HepG2 (cell line): ENCODE results near the gene GSK3A. TPM values are rescaled to one million over a fixed set of nuclear protein-coding genes. Genes with fewer than 3 reads are reported as not detected.

Source experiments
- ATAC-seq: fragments of 200-7000 bp; cut with Tn5 transposase; 3 replicates; pipeline ENCODE4 v1.9.1; 2020; ENCODE audit warnings: mild to moderate bottlenecking, moderate library complexity
- BruUV-seq: library from RNA; stranded (reverse); fragments of 400-500 nt; replicated peaks from 2 replicates; lab custom pipeline; 2021; lab: Mats Ljungman, UMichigan
- CTCF ChIA-PET: fragments of 300-600 bp; formaldehyde crosslinking; extraction: SDS; loops from one replicate; lab custom pipeline; 2021; ENCODE audit warnings: low total read pairs, inconsistent platforms, low intra/inter-chr PET ratio; lab: Yijun Ruan, JAX
- POLR2A ChIA-PET: fragments of 350-600 bp; sonication (Branson Sonifier 250); formaldehyde crosslinking; loops from one replicate; lab custom pipeline; 2020; ENCODE audit warnings: antibody characterized with exemption, inconsistent platforms; lab: Yijun Ruan, JAX
- DNase-seq: peaks from one replicate; pipeline ENCODE4 v3.0.0-alpha.2; 2015; ENCODE audit warnings: low spot score
- FAIRE-seq: peaks from 3 replicates; lab custom pipeline; 2011; peaks lifted over from hg19 to GRCh38; lab: Jason Lieb, UNC
- H2AFZ ChIP-seq: one replicate; pipeline ENCODE4 v1.6.1; 2011; ENCODE audit warnings: low read length, inconsistent platforms
- H3K27ac ChIP-seq: fragments of 300-600 bp; 3 replicates; pipeline ENCODE4 v1.8.0; 2011; ENCODE audit warnings: mixed run types, mild to moderate bottlenecking, mixed read lengths, low read length, inconsistent platforms; ENCODE audit not compliant: insufficient read depth; ENCODE audit errors: extremely low read length
- H3K27me3 ChIP-seq, 2 experiments: fragments of 200-600 bp in 1 of 2; 2 replicates in 1 of 2; 3 replicates in 1 of 2; pipeline versions ENCODE4 v1.6.0 to v1.8.0; 2011; ENCODE audit warnings: low read length in 2 of 2, mild to moderate bottlenecking in 2 of 2, moderate library complexity in 2 of 2, inconsistent platforms in 1 of 2; ENCODE audit not compliant: insufficient read depth in 2 of 2, control insufficient read depth in 1 of 2
- H3K36me3 ChIP-seq, 2 experiments: fragments of 200-600 bp in 1 of 2; replicated peaks in 1 of 2; 2 replicates in 1 of 2; 3 replicates in 1 of 2; pipeline versions ENCODE4 v1.5.1 to v1.8.0; 2011; ENCODE audit warnings: low read length in 2 of 2, inconsistent platforms in 1 of 2; ENCODE audit not compliant: insufficient read depth in 2 of 2, control insufficient read depth in 1 of 2
- H3K4me1 ChIP-seq: 2 replicates; pipeline ENCODE4 v1.5.1; 2012; ENCODE audit warnings: low read length, inconsistent platforms; ENCODE audit not compliant: insufficient read depth
- H3K4me2 ChIP-seq: 2 replicates; pipeline ENCODE4 v1.6.0; 2011; ENCODE audit warnings: low read depth, low read length, inconsistent platforms
- H3K4me3 ChIP-seq, 3 experiments: fragments of 200-600 bp in 1 of 3; sonication (generic), shearing (Covaris generic) in 1 of 3; replicated peaks in 1 of 3; 2 replicates each; pipeline ENCODE4 v1.5.1; 2011 to 2016; ENCODE audit warnings: low read length in 3 of 3, inconsistent platforms in 2 of 3, low read depth in 2 of 3, mild to moderate bottlenecking in 2 of 3, control low read depth in 1 of 3, mixed read lengths in 1 of 3; ENCODE audit not compliant: insufficient read depth in 1 of 3
- H3K79me2 ChIP-seq: one replicate; pipeline ENCODE4 v1.6.1; 2011; ENCODE audit warnings: low read length, inconsistent platforms; ENCODE audit not compliant: insufficient read depth
- H3K9ac ChIP-seq: 2 replicates; pipeline ENCODE4 v1.6.0; 2011; ENCODE audit warnings: mild to moderate bottlenecking, low read depth, low read length, inconsistent platforms; ENCODE audit not compliant: insufficient read depth
- H3K9me3 ChIP-seq: 2 replicates; pipeline ENCODE4 v1.5.1; 2012; ENCODE audit warnings: mild to moderate bottlenecking, low read length
- H4K20me1 ChIP-seq: 2 replicates; pipeline ENCODE4 v1.6.0; 2011; ENCODE audit warnings: inconsistent platforms, mild to moderate bottlenecking, low read length, moderate library complexity; ENCODE audit not compliant: insufficient read depth
- IKZF1 ChIP-seq: fragments of 450-650 bp; IDR thresholded peaks from 2 replicates; pipeline ENCODE4 v1.7.1; 2016
- PTBP1 ChIP-seq: fragments of 200-400 bp; formaldehyde crosslinking; IDR thresholded peaks from 2 replicates; pipeline ENCODE4 v1.6.1; 2018; ENCODE audit warnings: low read length, low read depth; ENCODE audit not compliant: poor library complexity, severe bottlenecking
- RBFOX2 ChIP-seq: fragments of 200-400 bp; formaldehyde crosslinking; IDR thresholded peaks from 2 replicates; pipeline ENCODE4 v1.6.1; 2017; ENCODE audit warnings: low read depth, mild to moderate bottlenecking, low read length
- SNAI1 ChIP-seq: sonication (generic); formaldehyde crosslinking; IDR thresholded peaks from 2 replicates; pipeline ENCODE4 v1.5.0; 2020; ENCODE audit warnings: mild to moderate bottlenecking, missing genetic modification reagents, borderline replicate concordance
- XRCC5 ChIP-seq: fragments of 200-400 bp; formaldehyde crosslinking; optimal IDR thresholded peaks from 2 replicates; pipeline ENCODE3; 2017; ENCODE audit warnings: mild to moderate bottlenecking, low read length
- ZNF180 ChIP-seq: sonication (generic); formaldehyde crosslinking; IDR thresholded peaks from 2 replicates; pipeline ENCODE4 v1.4.0; 2020; ENCODE audit warnings: low read depth, missing genetic modification reagents, borderline replicate concordance
- ZNF20 ChIP-seq: sonication (generic); formaldehyde crosslinking; IDR thresholded peaks from 2 replicates; pipeline ENCODE4 v1.4.0; 2020; ENCODE audit warnings: mild to moderate bottlenecking, moderate library complexity, missing genetic modification reagents
- ZNF7 ChIP-seq: IDR thresholded peaks from 2 replicates; pipeline ENCODE4 v1.6.1; 2016; ENCODE audit warnings: missing biosample characterization, missing genetic modification reagents
- ZNF777 ChIP-seq: sonication (generic); formaldehyde crosslinking; IDR thresholded peaks from 2 replicates; pipeline ENCODE4 v1.4.0; 2020; ENCODE audit warnings: missing genetic modification reagents
- WGBS: methylation state at CpG from one replicate; pipeline ENCODE4 v1.1.6; 2017; ENCODE audit warnings: low lambda C conversion rate; 5-methylcytosine and 5-hydroxymethylcytosine counted together
- in situ Hi-C: cut with HindIII; loops from 2 replicates; pipeline ENCODE4 v1.10.0; 2017; ENCODE audit warnings: low pct_unique_long_range_greater_than_20kb; ENCODE audit not compliant: extremely low pct_ligation_motif_present
- intact Hi-C: fragments of 100-400 bp; cut with micrococcal nuclease; formaldehyde crosslinking; loops from one replicate; pipeline ENCODE4 v1.10.0; 2022; ENCODE audit not compliant: unreplicated experiment
- polyA plus RNA-seq, 8 experiments: library from polyadenylated mRNA; depleted of rRNA in 3 of 8; stranded (reverse) in 7 of 8; unstranded in 1 of 8; fragments of >200 nt; fragmentation: Illumina TruSeq in 4 of 8; extraction: Trizol in 4 of 8; gene quantifications; 2 replicates each; pipeline versions ENCODE4 v1.2.1 to v1.2.3, GENCODE V29; 2011 to 2016; ENCODE audit warnings: low read depth in 4 of 8, missing spikeins in 1 of 8, mixed read lengths in 1 of 8; ENCODE audit not compliant: insufficient read depth in 1 of 8
- total RNA-seq, 5 experiments: library from RNA; depleted of rRNA; stranded (reverse); fragments of >200 nt; fragmentation: Illumina TruSeq; extraction: Trizol; gene quantifications; 2 replicates each; pipeline ENCODE4 v1.2.3, GENCODE V29; 2016; ENCODE audit warnings: low read depth in 1 of 5
- TF ChIP-seq, protein P1 (sequence below): sonication (generic); formaldehyde crosslinking; IDR thresholded peaks from 2 replicates; pipeline ENCODE4 v1.8.0; 2022; ENCODE audit warnings: mild to moderate bottlenecking, missing genetic modification reagents
- TF ChIP-seq, protein P2 (sequence below): sonication (generic); formaldehyde crosslinking; IDR thresholded peaks from 2 replicates; pipeline ENCODE4 v1.5.0; 2020; ENCODE audit warnings: missing genetic modification reagents
- TF ChIP-seq, protein P3 (sequence below): sonication (generic); formaldehyde crosslinking; IDR thresholded peaks from 2 replicates; pipeline ENCODE4 v1.4.0; 2020; ENCODE audit warnings: missing genetic modification reagents

GSK3A gene
- total and polyA plus RNA-seq, 2 of the 13 experiments (the other 11 are each of a cell fraction or from before 2014, with no cell fraction given) = 16.9 to 52.5 TPM

DNA sequence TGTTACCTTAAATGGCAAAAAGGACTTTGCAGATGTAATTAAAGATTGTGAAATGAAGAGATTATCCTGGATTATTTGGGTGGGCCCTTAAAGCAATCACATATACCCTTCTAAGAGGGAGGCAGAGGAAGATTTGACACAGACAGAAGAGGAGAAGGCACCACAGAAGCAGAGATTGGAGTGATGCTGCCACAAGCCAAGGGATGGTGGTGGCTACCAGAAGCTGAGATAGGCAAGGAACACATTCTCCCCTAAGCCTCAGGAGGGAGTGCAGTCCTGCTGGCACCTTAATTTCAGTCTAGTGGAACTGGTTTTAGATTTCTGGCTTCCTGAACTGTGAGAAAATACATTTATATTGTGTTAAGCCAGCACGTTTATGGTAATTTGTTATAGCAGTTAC, 49.1 kb downstream of the GSK3A start:
- in situ Hi-C loops = no loop called here
- intact Hi-C loops = no loop called here
- no TSS peak for BruUV-seq
- DNase-seq = no peak
- no peak overlapping the region for H3K4me2 ChIP-seq
- TF ChIP-seq, protein P1, sequence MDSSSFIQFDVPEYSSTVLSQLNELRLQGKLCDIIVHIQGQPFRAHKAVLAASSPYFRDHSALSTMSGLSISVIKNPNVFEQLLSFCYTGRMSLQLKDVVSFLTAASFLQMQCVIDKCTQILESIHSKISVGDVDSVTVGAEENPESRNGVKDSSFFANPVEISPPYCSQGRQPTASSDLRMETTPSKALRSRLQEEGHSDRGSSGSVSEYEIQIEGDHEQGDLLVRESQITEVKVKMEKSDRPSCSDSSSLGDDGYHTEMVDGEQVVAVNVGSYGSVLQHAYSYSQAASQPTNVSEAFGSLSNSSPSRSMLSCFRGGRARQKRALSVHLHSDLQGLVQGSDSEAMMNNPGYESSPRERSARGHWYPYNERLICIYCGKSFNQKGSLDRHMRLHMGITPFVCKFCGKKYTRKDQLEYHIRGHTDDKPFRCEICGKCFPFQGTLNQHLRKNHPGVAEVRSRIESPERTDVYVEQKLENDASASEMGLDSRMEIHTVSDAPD = no peak
- no peak for TF ChIP-seq SNAI1 (CRISPR knock-in tag)
- TF ChIP-seq, protein P2, sequence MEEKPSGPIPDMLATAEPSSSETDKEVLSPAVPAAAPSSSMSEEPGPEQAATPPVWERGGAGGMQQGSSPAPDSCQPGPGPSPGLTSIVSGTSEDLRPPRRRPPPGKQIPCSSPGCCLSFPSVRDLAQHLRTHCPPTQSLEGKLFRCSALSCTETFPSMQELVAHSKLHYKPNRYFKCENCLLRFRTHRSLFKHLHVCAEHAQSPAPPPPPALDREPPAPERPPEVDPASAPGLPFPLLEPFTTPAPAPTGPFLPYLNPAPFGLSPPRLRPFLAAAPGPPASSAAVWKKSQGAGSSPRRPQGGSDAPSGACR (CRISPR knock-in tag) = no peak
- TF ChIP-seq ZNF777 (CRISPR knock-in tag) = no peak
- TF ChIP-seq RBFOX2 = no peak
- no peak for TF ChIP-seq IKZF1
- TF ChIP-seq PTBP1 = no peak
- TF ChIP-seq ZNF180 (CRISPR knock-in tag) = no peak
- TF ChIP-seq ZNF20 (CRISPR knock-in tag) = no peak
- TF ChIP-seq ZNF7 (CRISPR knock-in tag) = no peak
- no peak for TF ChIP-seq XRCC5
- TF ChIP-seq, protein P3, sequence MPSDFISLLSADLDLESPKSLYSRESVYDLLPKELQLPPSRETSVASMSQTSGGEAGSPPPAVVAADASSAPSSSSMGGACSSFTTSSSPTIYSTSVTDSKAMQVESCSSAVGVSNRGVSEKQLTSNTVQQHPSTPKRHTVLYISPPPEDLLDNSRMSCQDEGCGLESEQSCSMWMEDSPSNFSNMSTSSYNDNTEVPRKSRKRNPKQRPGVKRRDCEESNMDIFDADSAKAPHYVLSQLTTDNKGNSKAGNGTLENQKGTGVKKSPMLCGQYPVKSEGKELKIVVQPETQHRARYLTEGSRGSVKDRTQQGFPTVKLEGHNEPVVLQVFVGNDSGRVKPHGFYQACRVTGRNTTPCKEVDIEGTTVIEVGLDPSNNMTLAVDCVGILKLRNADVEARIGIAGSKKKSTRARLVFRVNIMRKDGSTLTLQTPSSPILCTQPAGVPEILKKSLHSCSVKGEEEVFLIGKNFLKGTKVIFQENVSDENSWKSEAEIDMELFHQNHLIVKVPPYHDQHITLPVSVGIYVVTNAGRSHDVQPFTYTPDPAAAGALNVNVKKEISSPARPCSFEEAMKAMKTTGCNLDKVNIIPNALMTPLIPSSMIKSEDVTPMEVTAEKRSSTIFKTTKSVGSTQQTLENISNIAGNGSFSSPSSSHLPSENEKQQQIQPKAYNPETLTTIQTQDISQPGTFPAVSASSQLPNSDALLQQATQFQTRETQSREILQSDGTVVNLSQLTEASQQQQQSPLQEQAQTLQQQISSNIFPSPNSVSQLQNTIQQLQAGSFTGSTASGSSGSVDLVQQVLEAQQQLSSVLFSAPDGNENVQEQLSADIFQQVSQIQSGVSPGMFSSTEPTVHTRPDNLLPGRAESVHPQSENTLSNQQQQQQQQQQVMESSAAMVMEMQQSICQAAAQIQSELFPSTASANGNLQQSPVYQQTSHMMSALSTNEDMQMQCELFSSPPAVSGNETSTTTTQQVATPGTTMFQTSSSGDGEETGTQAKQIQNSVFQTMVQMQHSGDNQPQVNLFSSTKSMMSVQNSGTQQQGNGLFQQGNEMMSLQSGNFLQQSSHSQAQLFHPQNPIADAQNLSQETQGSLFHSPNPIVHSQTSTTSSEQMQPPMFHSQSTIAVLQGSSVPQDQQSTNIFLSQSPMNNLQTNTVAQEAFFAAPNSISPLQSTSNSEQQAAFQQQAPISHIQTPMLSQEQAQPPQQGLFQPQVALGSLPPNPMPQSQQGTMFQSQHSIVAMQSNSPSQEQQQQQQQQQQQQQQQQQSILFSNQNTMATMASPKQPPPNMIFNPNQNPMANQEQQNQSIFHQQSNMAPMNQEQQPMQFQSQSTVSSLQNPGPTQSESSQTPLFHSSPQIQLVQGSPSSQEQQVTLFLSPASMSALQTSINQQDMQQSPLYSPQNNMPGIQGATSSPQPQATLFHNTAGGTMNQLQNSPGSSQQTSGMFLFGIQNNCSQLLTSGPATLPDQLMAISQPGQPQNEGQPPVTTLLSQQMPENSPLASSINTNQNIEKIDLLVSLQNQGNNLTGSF (CRISPR knock-in tag) = no peak
- H3K4me3 ChIP-seq = no peak overlapping the region
- no peak for ATAC-seq
- no peaks in the 10 kb centered on the region for H3K79me2 ChIP-seq
- no peak overlapping the region for H3K9ac ChIP-seq
- CTCF ChIA-PET = no interaction called here
- WGBS = 60% methylated on average over 1 of the region's 1 CpG
- no peak for FAIRE-seq
- peaks cover 9% of the 10 kb centered on the region; the same call in 1 of the 2 replicates for H3K4me1 ChIP-seq
- H2AFZ ChIP-seq = no peak overlapping the region
- peaks cover 4 to 13% of the 10 kb centered on the region in 2 experiments; a peak in 3 of 5 replicates for H3K27me3 ChIP-seq
- H3K9me3 ChIP-seq = peaks cover 4% of the 10 kb centered on the region; the same call in 1 of the 2 replicates
- H3K36me3 ChIP-seq = peaks cover 0 to 2% of the 10 kb centered on the region in 2 experiments; a peak in 2 of 5 replicates
- no peaks in the 10 kb centered on the region for H4K20me1 ChIP-seq
- POLR2A ChIA-PET = no interaction called here
- H3K27ac ChIP-seq = no peak overlapping the region
